Left ventricle myocardium inferior (tissue), 1 donor: ENCODE results near the gene SLC27A3. TPM values are rescaled to one million over a fixed set of nuclear protein-coding genes. Genes with fewer than 3 reads are reported as not detected.

Source experiments
- DNase-seq: peaks from one replicate; pipeline ENCODE4 v3.0.0-alpha.2; 2020
- H3K27ac ChIP-seq: fragments of 200-600 bp; replicated peaks from 2 replicates; pipeline ENCODE4 v1.8.0; 2021
- H3K27me3 ChIP-seq: fragments of 200-600 bp; 2 replicates; pipeline ENCODE4 v1.8.0; 2021; ENCODE audit warnings: low read depth
- H3K36me3 ChIP-seq: fragments of 200-600 bp; 2 replicates; pipeline ENCODE4 v1.8.0; 2021
- H3K4me1 ChIP-seq: fragments of 200-600 bp; 2 replicates; pipeline ENCODE4 v1.8.0; 2021
- H3K4me3 ChIP-seq: fragments of 200-600 bp; 2 replicates; pipeline ENCODE4 v1.8.0; 2021; ENCODE audit warnings: mild to moderate bottlenecking, moderate library complexity
- H3K9me3 ChIP-seq: fragments of 200-600 bp; replicated peaks from 2 replicates; pipeline ENCODE4 v1.8.0; 2021
- intact Hi-C: fragments of 100-400 bp; cut with micrococcal nuclease; formaldehyde crosslinking; loops from one replicate; pipeline ENCODE4 v1.11.0; 2022
- long read RNA-seq: library from polyadenylated mRNA; unstranded; transcript quantifications from one replicate; pipeline ENCODE4 v2.0.0, GENCODE V29; 2021
- total RNA-seq: library from RNA; stranded (reverse); fragmentation: NEBNext Ultra II Directional; extraction: Animal tissue kit (Norgen Biotek cat#: 25700); gene quantifications from one replicate; pipeline ENCODE4 v1.2.1, GENCODE V29; 2021
- TF ChIP-seq, protein P1 (sequence below): fragments of 200-600 bp; IDR thresholded peaks from 2 replicates; pipeline ENCODE4 v1.8.0; 2021; ENCODE audit warnings: antibody characterized with exemption, mild to moderate bottlenecking, borderline replicate concordance
- donor health status: DM: no; HTN: yes; CAD: no; lungs with severe emphysema.

Gene SLC27A3, protein sequence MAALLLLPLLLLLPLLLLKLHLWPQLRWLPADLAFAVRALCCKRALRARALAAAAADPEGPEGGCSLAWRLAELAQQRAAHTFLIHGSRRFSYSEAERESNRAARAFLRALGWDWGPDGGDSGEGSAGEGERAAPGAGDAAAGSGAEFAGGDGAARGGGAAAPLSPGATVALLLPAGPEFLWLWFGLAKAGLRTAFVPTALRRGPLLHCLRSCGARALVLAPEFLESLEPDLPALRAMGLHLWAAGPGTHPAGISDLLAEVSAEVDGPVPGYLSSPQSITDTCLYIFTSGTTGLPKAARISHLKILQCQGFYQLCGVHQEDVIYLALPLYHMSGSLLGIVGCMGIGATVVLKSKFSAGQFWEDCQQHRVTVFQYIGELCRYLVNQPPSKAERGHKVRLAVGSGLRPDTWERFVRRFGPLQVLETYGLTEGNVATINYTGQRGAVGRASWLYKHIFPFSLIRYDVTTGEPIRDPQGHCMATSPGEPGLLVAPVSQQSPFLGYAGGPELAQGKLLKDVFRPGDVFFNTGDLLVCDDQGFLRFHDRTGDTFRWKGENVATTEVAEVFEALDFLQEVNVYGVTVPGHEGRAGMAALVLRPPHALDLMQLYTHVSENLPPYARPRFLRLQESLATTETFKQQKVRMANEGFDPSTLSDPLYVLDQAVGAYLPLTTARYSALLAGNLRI
- total RNA-seq = 10.5 TPM
- long read RNA-seq, transcript SLC27A3-201 (10 exons, 3,351 nt) = major isoform, 16 of 24 reads
- long read RNA-seq, partial matches to known transcripts = 3 of 24 reads
- long read RNA-seq, other reads (novel, unspliced or antisense) = 5 of 24 reads

GRCh38 chr1:153774780-153775457, at the start of gene SLC27A3:
Gene SLC27A3 (plus strand): TSS chr1:153775407. CDS start chr1:153775498, 91 bp downstream.
- H3K27me3 ChIP-seq = no peaks in the 10 kb centered on the region
- TF ChIP-seq, protein P1, sequence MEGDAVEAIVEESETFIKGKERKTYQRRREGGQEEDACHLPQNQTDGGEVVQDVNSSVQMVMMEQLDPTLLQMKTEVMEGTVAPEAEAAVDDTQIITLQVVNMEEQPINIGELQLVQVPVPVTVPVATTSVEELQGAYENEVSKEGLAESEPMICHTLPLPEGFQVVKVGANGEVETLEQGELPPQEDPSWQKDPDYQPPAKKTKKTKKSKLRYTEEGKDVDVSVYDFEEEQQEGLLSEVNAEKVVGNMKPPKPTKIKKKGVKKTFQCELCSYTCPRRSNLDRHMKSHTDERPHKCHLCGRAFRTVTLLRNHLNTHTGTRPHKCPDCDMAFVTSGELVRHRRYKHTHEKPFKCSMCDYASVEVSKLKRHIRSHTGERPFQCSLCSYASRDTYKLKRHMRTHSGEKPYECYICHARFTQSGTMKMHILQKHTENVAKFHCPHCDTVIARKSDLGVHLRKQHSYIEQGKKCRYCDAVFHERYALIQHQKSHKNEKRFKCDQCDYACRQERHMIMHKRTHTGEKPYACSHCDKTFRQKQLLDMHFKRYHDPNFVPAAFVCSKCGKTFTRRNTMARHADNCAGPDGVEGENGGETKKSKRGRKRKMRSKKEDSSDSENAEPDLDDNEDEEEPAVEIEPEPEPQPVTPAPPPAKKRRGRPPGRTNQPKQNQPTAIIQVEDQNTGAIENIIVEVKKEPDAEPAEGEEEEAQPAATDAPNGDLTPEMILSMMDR = no peak
- H3K4me3 ChIP-seq = peak within 1 kb of the TSS; percentile 92
- H3K9me3 ChIP-seq = no peaks in the 10 kb centered on the region
- H3K4me1 ChIP-seq = peaks cover 88% of the 10 kb centered on the region
- intact Hi-C loops = no loop called here
- DNase-seq = peak; percentile 86
- H3K36me3 ChIP-seq = peaks cover 30% of the 10 kb centered on the region
- H3K27ac ChIP-seq = peak within 1 kb of the TSS; percentile 92

GRCh38 chr1:153727463-153728304, 47.5 kb upstream of the SLC27A3 start, which contains the start of gene INTS3:
Gene INTS3 (plus strand): TSS chr1:153728050. CDS start chr1:153728635, 585 bp downstream.
- Histone ChIP-seq H3K9me3 (no peaks in the 10 kb centered on the region), H3K27ac (peak within 1 kb of the TSS; percentile 100), H3K4me1 (peaks cover 40% of the 10 kb centered on the region), H3K36me3 (no peaks in the 10 kb centered on the region), H3K4me3 (peak within 1 kb of the TSS; percentile 98), H3K27me3 (no peaks in the 10 kb centered on the region)
- DNase-seq = peak; percentile 100
- TF ChIP-seq, protein P1 = no peak
- intact Hi-C loops = no loop called here

DNA sequence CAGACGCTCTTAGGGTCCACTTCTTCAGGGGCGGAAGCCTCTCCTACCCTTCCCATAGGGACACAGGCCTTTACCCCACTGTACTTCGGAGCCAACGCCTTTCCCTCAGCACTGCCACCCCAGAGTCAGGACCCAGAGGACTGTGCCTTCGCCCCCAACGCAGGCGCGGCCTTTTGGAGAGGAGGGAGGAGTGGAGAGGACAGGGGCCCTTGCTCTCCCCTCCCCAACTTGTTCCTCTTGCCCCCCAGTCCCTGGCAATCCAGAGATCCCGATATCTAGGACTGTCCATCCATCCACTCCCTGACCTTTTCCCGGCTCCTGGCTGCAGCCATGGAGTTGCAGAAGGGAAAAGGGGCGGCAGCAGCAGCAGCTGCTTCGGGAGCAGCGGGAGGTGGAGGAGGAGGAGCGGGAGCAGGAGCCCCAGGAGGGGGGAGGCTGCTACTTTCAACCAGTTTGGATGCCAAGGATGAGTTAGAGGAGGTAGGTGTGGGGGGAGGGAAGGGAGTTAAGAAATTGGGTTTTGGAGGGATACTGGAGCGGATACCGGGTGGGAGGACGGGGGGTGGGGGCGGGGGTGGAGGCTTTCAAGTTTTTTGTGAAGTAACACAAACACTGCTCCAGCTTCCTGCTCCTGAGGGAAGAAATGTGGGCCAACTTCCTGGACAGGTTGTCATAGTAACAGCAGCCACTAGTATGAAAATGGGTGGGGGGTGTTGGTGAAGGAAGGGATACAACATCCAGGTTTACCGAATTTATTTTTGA, 46.7 kb upstream of the SLC27A3 start:
- H3K36me3 ChIP-seq = no peaks in the 10 kb centered on the region
- H3K4me3 ChIP-seq = peak overlapping the region; percentile 98
- H3K4me1 ChIP-seq = peaks cover 41% of the 10 kb centered on the region
- no peaks in the 10 kb centered on the region for H3K27me3 ChIP-seq
- DNase-seq = peak; percentile 37
- intact Hi-C loops = no loop called here
- TF ChIP-seq, protein P1 = no peak
- H3K9me3 ChIP-seq = no peaks in the 10 kb centered on the region
- peak overlapping the region; percentile 100 for H3K27ac ChIP-seq

DNA sequence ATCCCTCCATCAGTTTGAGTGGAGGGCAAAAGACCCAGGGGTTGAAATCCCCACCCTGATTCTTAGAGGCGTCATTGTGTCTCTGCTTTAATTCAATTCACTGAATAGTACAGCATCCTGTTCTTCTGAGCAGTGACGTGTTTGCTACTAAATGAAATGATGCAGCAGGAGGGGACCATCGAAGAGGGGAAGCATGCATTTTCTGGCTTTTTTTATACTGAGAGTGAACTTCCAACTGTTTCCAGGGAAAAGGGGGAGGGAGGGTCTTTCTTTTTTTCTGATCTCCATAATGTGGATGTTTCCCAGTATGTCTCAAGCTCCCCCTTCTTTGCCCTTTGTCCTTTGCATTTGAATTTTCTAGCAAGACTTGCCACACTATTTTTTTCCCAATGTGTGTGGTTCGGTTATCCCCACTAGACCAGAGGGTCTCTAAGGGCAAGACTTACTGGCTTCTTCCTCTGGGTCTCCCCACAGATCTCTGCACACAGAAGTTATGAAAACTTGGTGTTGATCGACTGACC, 44.7 kb upstream of the SLC27A3 start:
- TF ChIP-seq, protein P1 = no peak
- Histone ChIP-seq H3K27me3 (no peaks in the 10 kb centered on the region), H3K9me3 (no peaks in the 10 kb centered on the region), H3K4me3 (peak overlapping the region; percentile 6), H3K36me3 (no peaks in the 10 kb centered on the region), H3K27ac (peak overlapping the region; percentile 100), H3K4me1 (peaks cover 62% of the 10 kb centered on the region)
- DNase-seq = no peak
- intact Hi-C loops = no loop called here
